LNCAP (cell line): Measurements from ENCODE around the gene CXCL12.
A peak's percentile ranks its signal among the peaks of the same experiment; 100 is the strongest.

ENCODE experiments used
- TF ChIP-seq, protein P1 (sequence below): fragments of 450-650 bp; IDR thresholded peaks from 2 replicates; pipeline ENCODE4 v1.5.1; 2017; ENCODE audit warnings: mild to moderate bottlenecking

Gene CXCL12

DNA sequence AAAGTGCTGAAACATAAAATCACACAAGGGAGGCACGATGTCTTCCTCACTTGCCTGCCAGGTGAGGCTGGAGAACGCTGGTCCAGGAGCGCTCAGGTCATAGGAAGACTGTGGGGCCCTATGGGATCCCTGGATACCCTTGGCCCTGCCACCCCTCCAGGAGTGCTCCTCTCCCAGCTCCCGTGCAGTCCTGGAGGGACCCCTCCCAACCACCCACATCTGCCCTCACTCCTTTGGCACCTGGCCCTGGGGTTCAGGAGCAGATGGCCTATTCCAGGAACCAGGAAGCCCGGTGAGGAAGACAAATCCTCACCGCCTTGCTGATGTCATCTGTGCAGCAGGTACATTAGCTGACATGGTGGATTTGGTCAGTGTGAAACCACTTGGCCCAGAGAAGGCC, 3.7 kb upstream of the CXCL12 start:
- TF ChIP-seq, protein P1, sequence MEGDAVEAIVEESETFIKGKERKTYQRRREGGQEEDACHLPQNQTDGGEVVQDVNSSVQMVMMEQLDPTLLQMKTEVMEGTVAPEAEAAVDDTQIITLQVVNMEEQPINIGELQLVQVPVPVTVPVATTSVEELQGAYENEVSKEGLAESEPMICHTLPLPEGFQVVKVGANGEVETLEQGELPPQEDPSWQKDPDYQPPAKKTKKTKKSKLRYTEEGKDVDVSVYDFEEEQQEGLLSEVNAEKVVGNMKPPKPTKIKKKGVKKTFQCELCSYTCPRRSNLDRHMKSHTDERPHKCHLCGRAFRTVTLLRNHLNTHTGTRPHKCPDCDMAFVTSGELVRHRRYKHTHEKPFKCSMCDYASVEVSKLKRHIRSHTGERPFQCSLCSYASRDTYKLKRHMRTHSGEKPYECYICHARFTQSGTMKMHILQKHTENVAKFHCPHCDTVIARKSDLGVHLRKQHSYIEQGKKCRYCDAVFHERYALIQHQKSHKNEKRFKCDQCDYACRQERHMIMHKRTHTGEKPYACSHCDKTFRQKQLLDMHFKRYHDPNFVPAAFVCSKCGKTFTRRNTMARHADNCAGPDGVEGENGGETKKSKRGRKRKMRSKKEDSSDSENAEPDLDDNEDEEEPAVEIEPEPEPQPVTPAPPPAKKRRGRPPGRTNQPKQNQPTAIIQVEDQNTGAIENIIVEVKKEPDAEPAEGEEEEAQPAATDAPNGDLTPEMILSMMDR = no peak

DNA sequence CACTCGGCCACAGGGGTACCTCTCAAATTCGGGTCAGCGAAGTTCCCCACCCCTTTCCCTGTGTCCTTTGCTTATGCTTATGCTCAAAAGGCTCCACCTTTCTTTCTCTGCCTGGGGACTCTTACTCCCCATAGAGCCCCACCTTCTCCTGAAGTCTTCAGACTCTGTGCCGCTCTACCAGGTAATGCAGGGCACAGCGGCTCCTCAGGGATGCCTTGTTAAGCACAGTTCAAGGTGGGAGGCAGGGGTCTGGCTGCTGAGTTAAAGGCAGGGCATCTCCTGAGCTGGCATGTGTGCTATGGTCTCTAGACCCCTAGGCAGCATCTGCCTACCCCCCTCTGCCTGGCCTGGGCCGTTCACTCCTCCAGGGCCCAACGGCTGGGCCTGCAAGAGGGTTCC, 3.0 kb upstream of the CXCL12 start:
- TF ChIP-seq, protein P1 = no peak

DNA sequence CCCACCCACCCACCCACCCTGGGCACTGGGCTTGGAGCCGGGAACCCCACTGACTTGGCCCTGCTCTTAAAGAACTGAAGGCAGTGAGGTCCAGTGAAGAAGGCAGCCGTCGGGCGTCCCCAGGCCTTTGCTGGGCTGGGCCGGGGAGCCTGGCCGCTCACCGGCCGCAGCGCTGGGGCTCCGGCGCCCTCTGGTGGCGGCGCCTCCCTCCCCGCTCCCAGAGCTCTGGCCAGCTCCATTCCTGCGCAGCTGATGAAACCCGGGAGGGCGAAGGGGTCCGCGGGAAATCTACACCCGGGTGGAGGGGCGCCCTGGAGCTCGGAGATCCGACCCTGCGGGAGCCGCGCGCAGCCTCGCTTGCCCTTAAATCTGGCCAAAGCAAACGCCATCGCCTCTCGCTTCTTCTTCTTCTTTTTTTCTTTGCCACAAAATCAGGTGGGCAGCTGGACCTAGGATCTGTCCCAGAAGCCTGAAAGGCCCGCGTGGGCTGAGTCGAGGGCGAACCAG, 1.7 kb upstream of the CXCL12 start:
- TF ChIP-seq, protein P1 = peak; percentile 88

DNA sequence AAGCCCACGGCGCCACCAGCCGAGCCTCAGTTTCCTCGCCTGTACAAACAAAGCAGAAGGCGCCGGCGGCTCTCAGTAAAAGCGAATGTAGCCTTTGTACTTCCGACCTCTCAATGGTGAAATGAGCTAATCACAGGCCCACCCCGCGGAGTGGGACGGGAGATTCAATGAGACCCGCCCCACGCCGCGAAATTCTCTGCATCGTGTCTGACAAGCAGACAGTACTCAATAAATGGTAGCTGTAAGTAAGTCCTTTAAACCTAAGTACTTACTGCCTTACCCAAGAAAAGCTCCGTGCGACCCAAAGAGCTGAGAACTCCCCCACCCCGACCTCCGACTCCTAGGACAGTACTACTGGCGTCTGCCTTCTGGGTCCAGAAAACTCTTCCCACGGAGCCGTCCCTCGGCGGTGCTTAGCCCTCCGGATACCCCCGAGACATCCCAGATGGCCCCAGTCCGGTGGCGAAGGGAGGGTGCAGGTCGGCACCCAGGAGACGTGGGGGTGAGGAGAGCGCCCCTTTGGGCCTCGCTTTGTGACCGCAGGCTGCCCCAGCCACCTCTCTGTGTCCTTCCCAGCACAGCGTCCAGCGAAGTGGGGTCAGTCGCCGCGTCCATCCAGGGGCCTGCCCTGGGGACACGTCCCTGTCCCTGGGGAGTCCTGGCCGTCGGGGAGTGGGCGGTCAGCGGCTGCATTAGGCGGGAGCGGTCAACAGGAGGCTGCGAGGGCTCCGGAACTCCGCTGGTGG, 972 bp upstream of the CXCL12 start:
- TF ChIP-seq, protein P1 = no peak

DNA sequence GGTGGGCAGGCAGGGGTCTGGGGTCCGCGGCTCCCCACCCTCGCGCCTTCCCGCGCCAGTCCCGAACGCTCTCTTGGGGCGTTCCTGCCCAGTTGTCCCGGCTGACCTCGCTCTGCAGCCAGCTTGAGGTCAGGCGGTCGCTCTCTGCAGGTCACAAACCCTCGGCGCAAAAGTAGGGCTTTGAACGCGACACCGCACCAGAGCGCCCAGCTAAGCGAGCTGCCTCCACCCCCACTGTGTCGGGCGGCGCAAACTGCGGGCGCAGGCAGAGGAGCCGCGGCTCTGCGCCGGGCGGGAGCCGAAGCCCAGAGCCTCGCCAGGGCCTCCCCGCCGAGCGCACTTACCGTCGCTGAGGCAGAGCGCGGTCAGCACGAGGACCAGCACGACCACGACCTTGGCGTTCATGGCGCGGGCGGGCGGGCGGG, 284 bp downstream of the CXCL12 start:
- TF ChIP-seq, protein P1 = no peak

DNA sequence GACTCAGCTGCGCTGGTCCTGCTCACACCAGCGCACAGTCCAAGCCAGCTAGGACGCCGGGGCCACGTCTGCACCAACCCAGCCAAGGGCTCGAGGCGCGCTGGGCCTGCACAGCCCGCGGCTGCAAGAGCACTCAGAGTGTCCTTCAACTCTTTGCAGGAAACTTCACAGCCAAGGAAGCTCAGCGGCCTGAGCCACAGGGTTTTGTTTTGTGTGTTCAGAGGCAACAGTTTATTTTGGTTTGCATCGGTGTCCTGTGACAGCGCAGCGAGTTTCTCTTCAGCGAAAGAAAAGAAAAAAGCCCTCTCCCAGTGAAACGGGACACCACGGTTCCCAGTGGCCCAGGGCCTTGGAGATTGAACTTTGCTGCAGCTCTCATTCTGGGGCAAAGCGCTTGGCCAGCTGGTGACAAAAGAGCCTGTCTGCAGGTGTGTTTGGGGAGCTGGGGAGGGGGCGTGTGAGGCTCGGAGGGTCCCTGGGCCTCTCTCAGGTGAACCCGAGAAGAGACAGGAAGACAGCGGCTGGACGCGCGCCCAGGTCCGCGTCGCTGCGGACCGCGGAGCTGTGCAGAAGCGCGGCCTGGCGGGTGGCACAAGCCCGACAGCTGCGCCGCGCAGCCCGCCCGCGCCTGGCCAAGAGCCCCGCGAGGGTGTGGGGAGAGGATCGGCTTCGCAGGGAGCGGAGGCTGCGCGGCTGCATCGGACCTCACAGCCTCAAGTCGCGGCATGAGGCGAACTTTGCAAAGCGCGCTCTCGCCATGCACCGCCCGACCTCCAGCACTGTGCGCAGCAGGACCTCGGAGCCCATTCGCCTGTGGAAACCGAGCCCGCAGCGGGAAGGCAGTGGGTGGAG, 922 bp downstream of the CXCL12 start:
- TF ChIP-seq, protein P1 = no peak

DNA sequence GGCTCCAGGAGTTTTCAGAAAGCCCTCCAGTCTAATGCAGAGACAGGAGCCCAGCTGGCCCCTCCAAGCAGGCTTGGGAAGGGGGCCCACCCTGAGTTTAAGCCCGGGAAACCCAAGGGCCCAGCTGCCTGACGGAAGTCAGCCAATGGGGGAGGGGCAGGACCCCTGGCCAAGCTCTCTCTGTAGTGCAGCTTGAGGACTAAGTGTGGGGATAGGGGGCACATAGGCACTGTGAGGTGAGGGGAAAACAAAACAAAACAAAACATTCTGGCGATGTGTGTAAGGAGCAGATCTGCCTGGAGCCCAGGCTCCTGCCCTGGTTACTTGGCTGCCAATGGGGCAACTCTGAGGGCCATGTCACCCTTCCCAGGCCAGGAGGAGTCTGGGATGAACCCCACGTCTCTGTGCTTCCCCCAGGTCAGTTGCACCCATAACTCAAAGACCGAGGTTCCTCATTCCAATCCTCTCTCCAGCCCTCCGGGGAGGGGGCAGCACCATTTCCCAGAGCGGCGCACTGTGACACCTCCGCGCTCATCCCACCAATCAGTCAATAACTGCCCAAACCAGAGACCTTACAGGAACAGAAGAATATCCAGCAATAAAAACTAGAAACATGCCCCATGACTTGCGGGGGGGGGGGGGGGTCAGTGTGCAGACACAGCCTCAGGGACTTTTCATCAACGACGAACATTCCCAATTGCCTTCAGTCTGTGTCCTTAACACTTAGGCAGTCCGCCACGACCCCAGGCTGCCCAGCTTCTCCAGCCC, 1.7 kb downstream of the CXCL12 start:
- TF ChIP-seq, protein P1 = no peak
